GM18907 (cell line): ENCODE data around the gene IRX1.

ENCODE experiments used
- ATAC-seq: cut with Tn5 transposase; IDR thresholded peaks from one replicate; pipeline ENCODE4 v1.9.1; 2021; ENCODE audit warnings: mild to moderate bottlenecking, moderate library complexity; ENCODE audit not compliant: unreplicated experiment

Gene IRX1

DNA sequence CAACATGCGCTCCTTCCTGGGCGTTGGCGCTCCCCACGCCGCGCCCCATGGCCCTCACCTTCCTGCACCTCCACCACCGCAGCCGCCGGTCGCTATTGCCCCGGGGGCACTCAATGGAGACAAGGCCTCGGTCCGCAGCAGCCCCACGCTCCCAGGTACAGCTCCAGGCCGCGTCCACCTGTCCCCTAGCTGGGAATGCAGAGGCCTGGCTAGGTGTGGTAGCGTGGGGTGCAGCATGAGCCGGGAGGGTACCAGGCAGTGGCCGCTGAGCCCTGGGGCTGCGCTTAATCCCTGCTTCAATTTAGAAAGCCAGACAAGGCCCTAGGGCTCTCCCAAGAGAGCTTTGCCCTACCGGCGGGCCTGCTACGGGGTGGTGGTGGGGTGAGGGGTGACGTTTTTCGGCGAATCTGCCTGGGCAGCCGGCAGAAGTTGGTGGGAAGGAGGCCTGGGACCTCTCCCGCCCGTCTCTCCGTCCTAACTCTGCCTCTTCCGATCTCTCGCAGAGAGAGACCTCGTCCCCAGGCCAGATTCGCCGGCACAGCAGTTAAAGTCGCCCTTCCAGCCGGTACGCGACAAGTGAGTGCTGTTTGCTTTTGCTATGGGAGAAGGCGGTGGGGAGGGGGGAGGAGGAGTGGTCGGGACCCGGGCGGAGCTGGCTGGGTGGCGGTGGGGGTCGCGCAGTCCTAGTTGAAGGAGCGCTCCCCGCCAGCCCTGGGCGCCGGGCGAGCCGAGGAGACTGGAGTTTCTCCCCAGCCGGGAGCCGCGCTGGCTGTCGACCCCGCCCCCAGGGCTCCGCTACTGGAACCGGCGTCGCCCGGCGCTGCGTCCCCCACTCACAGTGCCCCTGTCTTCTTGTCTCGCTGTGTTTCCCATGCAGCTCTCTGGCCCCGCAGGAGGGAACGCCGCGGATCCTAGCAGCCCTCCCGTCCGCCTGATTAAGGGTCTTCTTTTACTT is 4.8 kb downstream of the IRX1 start:
- ATAC-seq, result no peak

DNA sequence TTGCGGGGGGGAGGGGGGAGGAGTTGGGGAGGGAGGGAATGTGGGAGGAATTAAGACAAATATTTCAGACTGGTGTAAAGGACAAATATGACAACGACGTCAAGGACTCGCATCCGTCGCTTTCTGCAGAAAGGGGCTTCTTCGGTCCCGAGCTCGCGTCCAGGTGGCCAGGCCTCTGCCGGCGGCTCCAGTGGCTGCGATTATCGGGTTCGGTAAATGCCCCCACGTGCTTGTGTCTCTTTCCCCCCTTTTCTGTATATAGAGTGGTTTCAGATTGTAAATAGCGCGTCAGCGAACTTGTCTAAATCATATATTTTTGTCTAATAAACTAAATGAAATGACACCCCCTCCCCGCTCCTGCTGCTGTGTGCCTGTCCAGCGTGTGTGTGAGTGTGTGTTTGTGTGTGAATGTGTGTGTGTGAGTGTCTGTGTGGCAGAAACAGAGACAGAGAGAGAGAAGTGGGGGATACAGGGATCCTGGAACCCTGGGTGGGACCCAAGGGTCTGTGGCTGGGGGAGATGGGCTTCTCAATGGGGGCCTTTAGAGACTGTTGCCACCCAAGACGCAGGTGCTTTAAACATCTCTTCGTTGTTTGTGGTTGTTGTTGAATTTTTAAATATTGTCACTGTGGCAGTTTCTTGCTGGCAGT is 5.6 kb downstream of the IRX1 start:
- no peak for ATAC-seq

DNA sequence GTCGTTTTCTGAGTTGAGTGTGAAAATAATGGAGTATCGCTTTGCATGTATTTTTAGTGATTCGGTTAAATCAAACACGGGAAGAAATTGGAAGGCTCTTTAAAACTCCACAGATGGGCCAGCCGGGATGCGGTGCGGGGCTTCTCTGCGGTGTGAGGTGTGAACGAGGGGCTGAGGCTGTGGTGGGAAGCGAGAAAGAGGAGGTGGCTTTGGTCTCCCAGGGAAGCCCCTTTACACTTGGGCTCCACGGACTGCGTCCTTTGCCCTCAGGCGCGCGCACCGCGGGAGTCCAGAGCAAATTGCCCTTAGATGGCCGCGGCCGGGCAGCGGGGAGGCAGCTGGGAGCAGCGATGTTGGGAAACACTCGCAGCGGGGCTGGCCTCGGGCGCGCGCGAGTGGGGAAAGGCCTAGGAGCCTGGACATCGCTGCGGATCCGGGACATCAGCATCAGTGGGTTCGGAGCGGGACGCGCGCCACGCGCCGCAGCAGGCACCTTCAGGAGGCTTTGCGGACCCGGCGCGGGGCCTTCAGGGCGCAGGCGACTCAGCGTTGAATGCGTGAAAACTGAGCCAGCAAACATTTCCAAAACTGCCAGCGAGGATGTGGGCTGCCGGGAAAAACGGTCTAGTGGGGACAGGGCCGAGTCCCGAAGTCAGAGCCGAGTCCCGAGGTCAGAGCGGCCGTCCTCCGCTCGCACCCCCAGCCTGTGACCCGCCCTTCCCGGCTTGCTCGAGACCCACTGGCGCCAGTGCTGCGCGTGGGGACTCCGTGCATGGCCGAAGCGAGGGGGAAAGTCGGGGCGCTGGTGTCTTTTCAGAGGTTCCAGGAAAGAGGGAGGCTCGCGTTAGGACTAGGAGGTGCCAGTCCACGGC is 6.5 kb downstream of the IRX1 start:
- ATAC-seq, result no peak

DNA sequence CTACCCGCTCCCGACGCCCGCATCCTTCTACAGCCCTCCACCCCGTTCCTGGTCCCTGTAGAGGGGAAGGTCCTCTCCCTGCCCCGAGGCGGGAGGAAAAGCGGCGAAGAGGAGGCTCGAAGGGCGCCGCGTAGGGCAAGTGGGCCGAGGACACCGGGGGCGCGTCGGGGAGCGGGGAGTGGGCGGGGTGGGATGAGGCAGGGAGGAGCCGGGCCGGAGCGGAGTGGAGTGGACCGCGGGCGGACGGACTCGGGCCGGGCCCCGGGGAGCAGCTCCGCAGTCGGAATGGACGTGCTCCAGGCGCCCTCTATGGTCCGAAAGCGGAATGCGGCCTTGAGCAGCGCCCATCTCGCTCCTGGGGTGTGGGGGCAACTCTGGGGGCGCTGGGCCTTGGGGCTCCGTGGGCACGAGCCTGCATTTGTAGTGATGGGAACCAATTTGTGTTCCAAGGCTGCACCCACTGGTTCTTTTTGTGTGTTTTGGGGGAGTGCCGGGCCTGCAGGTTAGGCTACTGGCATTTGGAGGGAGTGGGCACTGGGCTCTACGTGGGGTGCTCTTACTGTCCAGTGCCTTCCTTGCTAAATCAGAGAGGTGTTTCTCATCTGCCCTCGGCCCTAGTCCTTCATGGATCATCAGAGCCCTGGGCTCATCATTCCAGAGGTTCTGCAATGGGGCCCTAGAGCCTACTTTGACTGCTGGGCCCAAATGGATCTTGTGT is 7.3 kb downstream of the IRX1 start:
- ATAC-seq, result no peak

DNA sequence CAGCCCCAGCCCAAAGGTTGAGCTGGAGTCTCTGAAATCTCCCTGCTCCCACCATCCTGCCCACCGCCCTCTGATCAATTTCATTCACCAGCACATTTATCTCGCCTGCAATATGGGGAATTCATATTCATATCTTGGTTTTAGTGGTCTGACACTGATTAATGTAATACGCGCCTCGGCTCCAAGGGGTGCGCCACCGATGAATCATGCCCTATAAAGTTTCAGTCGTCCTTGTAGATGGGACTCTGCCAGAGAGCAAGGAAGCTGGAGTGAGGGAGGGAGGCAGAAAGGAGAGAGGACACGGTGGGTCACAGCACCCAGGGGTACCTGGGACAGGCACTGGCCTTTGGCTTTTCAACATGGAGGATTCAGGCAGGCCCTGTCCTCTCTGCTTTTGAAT is 8.9 kb downstream of the IRX1 start:
- no peak for ATAC-seq

DNA sequence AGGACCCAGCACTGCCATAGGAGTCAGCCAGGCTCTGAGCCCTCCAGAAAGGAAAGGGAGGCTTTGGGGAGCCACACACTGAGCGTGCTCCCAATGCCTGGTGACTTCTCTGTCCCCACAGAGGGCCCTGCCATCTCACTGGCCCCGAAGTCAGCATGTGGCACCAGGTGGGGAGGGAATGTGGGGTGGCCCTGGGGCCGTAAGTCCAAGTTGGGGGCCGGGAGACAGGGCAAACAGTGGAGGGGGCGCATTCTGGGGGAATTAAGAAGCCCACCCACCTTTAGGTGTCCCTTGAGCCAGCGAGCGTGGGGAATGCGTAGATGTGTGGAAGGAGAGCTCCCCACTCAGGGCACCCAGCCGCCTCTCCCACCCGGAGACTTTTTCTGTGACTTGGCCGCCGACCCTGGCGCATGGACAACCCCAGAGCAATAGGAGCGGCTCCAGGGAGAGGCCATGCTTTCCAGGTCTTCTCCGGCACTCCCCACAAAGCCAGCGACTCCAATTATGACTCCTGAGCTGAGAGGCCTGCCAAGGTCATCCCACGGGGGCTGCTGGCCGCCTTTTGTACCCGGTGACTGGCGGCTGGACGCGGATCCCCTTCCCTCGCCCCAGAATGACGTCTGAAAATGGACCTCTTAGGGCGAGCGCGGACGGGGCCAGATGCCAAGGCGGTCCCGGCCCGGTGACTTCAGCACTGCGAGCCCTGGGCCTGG is 9.8 kb downstream of the IRX1 start:
- ATAC-seq, result no peak

DNA sequence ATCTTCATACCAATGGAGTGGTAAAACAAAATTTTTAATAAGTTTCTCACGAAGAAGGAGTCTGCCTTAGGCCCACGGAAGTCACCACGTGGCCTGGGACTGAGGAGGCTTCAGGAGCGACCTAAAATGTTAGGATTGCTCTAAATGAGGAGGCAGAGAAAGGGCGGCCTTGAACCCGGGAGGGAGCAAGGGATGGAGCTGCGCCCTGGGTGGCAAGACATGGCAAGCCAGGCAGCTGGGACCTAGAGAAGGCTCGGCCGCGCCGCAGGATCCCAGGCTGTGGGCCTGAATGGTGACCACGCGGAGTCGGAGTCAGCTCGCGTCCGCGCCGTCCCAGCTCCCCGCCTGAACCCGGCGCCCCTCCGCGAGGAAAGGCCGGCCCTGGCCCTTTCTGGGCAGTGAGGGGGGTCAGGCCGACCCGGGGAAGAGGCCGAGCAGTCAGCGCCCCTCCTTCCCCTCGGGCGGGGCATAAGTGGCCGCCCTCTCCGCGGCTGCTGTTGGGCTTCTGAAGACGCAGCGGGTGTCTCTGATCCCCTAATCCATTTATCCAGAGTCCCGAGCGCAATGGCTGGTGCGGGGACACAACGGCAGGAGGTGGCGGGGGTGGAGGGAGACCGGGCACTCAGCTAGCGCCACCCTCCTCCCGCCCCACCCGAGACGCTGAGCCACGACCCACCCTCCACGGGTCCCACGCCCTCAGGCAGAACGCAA is 10.6 kb downstream of the IRX1 start:
- ATAC-seq, result no peak

DNA sequence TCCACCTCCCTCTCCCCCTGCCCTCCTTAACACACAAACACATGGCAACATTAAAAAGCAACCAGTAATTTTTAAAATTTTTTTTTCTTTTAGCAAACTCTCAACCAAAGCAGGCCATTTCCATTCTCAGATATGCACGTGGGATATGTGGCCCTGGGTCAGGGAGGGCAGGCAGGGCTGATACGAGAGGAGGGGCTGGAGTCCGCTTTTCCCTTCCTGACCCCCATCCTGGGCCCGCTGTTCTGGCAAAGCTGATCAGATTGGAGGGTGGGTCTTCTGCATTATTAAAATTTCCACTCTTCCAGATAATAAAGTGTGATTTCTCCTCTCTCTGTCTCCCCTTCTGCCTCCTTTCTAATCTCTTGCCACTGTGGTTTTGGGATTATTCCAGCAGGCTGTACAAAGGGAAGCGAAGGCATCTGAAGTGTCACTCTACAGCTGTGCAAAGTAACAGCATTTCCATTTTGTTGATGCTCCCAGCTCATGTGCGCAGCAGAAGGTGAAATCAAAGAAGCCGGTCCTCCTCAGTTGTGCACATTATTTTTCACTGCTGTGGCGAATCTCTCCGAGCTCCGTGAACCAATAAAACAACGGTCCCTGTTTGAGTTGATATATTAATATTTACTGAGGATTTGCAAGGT is 12.0 kb downstream of the IRX1 start:
- ATAC-seq, result no peak

DNA sequence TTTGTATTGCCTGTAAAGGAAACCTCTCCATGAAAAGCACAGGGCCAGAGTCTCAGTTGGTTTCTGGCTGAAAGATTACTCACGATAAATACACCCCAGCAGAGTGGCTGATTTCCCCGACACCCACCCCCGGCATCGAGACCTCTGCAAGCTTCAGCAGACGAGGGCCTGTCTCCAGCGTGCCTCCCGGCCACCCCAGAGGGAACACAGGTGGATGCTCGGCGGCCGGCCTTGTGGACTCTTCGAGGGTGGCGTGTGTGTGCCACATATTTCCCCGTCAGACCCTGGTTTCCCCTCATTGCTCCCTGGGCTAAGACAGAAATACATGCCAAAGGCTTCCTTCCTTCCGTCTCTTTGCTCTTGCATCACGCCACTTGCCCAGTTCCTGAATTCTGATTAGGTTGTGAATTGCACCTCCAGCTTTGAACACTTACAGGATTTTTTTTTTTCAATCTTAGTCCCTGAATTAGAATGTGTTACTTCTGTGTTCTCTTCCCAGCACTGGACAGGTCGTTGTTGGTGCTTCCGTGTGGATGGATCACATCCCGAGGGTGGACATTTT is 13.6 kb downstream of the IRX1 start:
- no peak for ATAC-seq

DNA sequence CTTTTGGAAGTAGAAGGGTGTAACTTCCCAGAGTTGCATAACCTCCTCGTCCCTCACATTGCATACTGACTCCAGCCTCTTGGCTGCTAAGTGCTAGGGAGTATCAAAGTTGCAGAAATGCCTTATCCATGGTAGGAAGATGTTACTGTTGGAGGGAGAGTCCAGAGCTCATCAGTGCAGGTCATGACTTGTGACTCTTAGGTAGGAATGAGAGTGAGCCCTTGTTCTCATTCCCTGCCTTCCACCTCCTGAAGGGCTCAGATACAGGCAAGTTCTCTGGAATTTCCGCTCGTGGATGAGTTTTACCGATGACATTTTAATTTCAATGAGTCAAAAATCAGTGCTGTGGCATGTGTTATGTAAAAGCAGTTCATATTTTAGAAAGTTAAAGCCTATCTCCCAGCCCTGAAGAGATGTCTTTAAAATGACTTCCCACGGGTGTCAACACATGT is 17.0 kb downstream of the IRX1 start:
- ATAC-seq, result no peak

DNA sequence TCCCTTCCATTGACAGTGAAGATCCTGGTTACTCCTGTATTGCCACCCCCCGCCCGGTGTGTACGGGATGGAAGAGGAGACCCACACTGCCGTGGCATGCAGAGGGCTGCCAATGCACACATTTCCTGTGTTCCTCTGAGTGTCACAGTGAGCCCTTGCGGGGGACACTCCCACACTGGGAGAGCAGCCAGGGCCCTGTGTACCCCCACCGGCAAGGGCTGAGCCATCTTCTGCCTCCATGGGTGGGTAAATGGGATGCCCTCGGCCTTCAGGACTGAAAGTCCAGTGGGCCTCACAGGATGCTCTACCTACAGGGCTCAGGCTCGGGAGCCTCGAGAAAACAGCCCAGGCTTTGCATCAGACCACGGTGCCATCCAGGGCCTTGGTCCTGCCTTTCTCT is 18.1 kb downstream of the IRX1 start:
- ATAC-seq, result no peak

DNA sequence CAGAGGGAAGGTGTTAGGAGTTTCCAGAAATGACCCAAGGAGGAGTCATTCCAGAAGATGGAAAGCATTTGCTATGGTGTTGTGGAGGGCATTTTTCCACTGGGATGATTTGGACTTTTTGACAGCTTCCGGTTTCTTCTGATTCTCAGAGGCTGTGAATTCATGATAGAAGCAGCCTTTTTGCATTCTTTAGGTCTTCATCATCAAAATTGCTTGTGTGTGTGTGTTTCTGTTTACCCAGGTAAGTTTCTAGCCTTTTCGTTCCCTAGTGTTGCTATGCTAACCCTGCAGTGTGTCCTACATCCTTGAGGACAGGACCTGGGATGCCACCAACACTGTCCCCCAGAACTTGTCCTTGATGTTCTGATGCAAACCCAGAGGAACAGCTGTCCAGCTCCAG is 19.6 kb downstream of the IRX1 start:
- no peak for ATAC-seq

DNA sequence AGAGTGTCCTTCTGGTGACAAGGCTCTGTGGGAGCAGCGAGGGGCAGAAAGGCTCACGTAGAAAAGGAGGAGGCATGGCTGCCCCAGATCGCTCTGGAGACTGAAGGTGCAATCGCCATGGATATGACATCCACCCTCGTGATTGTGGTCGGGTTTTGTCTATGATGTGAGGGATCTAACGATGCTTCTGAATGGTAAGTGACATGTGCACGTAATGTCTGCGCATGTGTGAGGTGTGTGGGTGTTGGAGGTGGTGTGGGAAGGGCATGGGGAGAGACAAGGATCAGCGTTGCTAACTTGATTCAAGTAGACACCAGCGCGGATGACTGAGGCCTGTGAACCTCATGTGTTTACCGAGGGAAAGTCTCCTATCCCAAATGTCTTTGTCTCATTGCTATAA is 20.2 kb downstream of the IRX1 start:
- ATAC-seq, result no peak

DNA sequence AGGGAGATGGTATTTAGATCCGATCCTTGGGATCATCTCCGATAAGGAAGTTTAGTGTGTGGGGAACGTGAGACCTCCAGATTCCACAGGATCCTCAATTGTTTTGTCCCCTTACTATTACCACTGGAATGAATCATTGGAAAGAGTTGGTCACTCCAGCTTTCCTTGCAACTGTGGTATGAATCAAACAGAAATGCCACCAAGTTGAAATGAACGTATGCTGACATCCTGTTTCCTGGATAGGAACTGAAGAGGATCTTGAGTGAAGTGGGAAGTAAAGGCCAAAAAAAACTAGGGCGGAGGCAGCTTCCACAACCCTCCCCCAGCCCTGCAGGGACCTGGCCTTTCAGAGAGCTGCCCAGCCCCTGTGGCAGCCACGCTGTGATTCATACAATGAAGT is 23.9 kb downstream of the IRX1 start:
- ATAC-seq, result no peak

DNA sequence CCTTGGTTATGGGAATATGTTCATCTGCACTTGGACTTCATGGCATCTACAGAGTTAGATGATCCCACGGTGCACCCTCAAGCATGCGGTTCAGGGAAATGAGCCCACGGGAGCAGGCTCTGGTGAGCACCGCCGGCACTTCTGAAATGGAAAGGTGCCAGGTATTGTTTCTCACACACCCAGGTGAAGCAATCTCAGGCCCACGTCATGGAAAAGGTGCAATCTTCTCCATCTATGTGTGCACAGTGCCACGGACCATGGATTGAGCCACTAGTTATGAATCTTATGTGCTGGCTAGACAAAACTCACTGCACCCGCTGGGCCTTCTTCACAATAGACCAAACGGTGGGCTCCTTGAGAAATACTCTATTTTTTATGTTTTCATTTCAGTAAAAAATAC is 27.3 kb downstream of the IRX1 start:
- no peak for ATAC-seq

DNA sequence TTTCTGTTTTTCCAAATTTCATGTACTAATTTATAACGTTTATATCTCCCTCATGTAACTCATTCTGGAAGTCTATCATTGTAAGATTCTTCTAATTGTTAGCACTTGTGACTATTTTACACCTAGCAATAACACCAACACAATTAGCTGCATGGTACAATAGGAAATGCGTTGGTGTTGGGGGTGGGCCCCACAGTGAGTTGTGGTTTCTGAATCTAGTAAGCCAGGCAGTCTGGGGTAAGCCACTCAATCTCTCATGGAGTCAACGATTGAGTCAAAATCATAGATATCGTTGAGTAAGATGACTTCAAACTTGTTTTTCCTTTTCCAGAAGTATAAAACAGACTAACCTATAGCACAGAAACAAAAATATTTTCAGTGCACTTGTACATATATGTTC is 30.0 kb downstream of the IRX1 start:
- ATAC-seq, result no peak

DNA sequence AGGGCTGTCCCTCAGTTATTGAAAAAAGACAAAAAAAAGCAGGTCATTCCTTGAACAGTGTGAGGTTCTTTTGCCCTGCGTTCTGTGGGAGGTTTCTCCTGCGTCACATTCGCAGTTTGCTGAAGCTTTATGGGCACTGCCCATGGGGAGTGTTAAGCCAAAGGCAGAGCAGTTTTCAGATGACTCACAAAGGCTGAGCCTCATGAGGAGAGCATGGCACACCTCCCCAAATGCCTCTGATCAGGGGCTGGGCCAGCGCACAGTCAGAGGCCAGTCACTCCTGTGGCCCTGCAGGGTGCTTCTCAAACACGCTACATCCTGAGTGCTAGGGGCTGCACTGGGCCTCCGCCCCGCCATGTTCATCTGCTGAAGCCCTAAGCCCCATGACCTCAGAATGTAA is 38.4 kb downstream of the IRX1 start:
- no peak for ATAC-seq

DNA sequence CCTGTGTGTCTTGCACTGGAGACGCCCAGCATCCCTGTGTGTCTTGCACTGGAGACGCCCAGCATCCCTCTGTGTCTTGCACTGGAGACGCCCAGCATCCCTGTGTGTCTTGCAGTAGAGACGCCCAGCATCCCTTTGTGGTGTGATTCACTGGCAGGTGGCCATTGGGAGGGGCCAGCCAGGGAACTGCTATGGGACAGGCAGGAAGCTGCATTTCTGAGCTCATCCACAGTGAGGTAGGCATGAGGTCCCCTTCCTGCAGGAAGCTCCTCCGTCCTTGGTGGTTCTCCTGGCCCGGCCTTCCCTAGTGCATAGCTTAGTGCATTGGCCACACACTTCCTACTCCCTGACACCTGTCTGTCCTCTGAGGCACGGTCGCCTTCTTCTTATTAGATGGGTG is 43.5 kb downstream of the IRX1 start:
- no peak for ATAC-seq

DNA sequence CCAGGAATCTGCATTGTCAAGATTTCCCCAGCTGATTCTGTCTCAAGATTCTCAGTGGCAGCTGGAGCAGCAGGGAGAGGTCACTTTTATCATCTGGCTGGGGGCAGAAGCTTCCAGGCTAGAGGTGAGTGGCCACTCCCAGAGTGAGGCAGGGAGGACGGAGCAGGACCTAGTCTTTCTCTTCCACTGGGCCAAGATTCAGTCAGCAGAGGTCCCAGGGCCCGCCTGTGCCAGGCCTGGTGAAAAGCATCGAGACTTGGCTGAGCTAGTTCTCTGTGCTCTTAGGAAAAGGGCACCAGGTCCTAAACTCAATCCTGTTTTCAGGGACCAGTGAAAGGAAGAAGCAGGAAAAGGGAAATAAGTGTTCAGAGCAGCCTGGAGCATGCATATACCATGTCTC is 46.6 kb downstream of the IRX1 start:
- no peak for ATAC-seq
